ENCODE data around the gene CACNG8. TPM values are rescaled to one million over a fixed set of nuclear protein-coding genes. Genes with fewer than 3 reads are reported as not detected.

CACNG8 gene
- polyA plus RNA-seq, 1 of the 3 experiments (the other 2 are of a cell fraction) = 1.3 TPM

- H3K4me1 ChIP-seq (ENCODE audit: control insufficient read depth in 1 of 2, insufficient read depth in 2 of 2, low read depth in 1 of 2, low read length in 1 of 2) = peaks cover 14 to 16% of the 10 kb centered on the region in 2 experiments; a peak in 3 of 4 replicates
- peaks cover 5% of the 10 kb centered on the region; the same call in 1 of the 2 replicates for H3K27me3 ChIP-seq (ENCODE audit: insufficient read depth)
- DNase-seq = no peak
- TF ChIP-seq ZBTB33 (IDR thresholded peaks at IDR 0.05; ENCODE audit: borderline replicate concordance, low read depth) (no peak), YY1 (IDR thresholded peaks at IDR 0.05; ENCODE audit: low read depth) (no peak), MXI1 (IDR thresholded peaks at IDR 0.05; ENCODE audit: low read depth, low read length) (no peak), SMC3 (IDR thresholded peaks at IDR 0.05; ENCODE audit: low read depth, low read length) (no peak), POLR2AphosphoS5 (IDR thresholded peaks at IDR 0.05; ENCODE audit: low read depth, low read length) (no peak), EZH2phosphoT487 (IDR thresholded peaks at IDR 0.05; ENCODE audit: borderline replicate concordance, low read depth) (no peak), IRF3 (IDR thresholded peaks at IDR 0.05; ENCODE audit: low read depth, low read length) (no peak), SIN3A (IDR thresholded peaks at IDR 0.05; ENCODE audit: borderline replicate concordance, low read depth, low read length) (no peak), USF2 (IDR thresholded peaks at IDR 0.05; ENCODE audit: borderline replicate concordance, low read depth, low read length) (no peak), GABPA (IDR thresholded peaks at IDR 0.05; ENCODE audit: low read depth) (no peak), REST (IDR thresholded peaks at IDR 0.05; ENCODE audit: low read depth, low read length) (no peak), NRF1 (IDR thresholded peaks at IDR 0.05; ENCODE audit: low read depth, low read length) (no peak), TAF1 (IDR thresholded peaks at IDR 0.05; ENCODE audit: borderline replicate concordance, low read depth, low read length) (no peak), FOXM1 (IDR thresholded peaks at IDR 0.05; ENCODE audit: low read depth) (no peak), MAX (IDR thresholded peaks at IDR 0.05; ENCODE audit: low read depth) (no peak), FOXJ3 (CRISPR knock-in tag; IDR thresholded peaks at IDR 0.05) (no peak), GATA2 (CRISPR knock-in tag; IDR thresholded peaks at IDR 0.05) (no peak), RAD21 (IDR thresholded peaks at IDR 0.05; ENCODE audit: low read length) (no peak)
- CTCF ChIA-PET = interaction anchor here (1.0 to 2.8 kb wide), 3 partner anchors 12 to 142 kb away, joined by 3 to 23 read pairs (median 4); no protein-coding TSS in a partner anchor
- H3K36me3 ChIP-seq (replicated peaks in 1 of 2; ENCODE audit: control insufficient read depth in 1 of 2, insufficient read depth in 2 of 2, low read length in 1 of 2) = no peaks in the 10 kb centered on the region
- H4K20me1 ChIP-seq (ENCODE audit: insufficient read depth) = no peaks in the 10 kb centered on the region
- H3K27ac ChIP-seq (ENCODE audit: low read depth in 2 of 2, low read length in 1 of 2) = no peak overlapping the region
- no peaks in the 10 kb centered on the region for H3K79me2 ChIP-seq (ENCODE audit: insufficient read depth)
- H2AFZ ChIP-seq (ENCODE audit: low read depth) = no peak overlapping the region
- H3K4me3 ChIP-seq (ENCODE audit: low read depth in 2 of 2, low read length in 1 of 2) = no peak overlapping the region
- POLR2A ChIA-PET = no interaction called here
- peaks cover 13% of the 10 kb centered on the region for H3F3A ChIP-seq (replicated peaks; ENCODE audit: insufficient read depth)
- H3K9me2 ChIP-seq = no peaks in the 10 kb centered on the region
- 29% methylated on average over 2 of the region's 3 CpGs for WGBS (ENCODE audit: low lambda C conversion rate)
- H3K4me2 ChIP-seq = no peak overlapping the region
- no peak overlapping the region for H3K9ac ChIP-seq
- H3K9me3 ChIP-seq = no peaks in the 10 kb centered on the region
These were observed 30.7 kb downstream of the CACNG8 start for GRCh38 chr19:53993448-53993847.

Measured in SK-N-SH (cell line).